Right ventricle myocardium inferior (tissue), 1 donor: Measurements from ENCODE around the gene SPINK1. TPM values are rescaled to one million over a fixed set of nuclear protein-coding genes. Genes with fewer than 3 reads are reported as not detected.

Source experiments
- ATAC-seq: fragments of 200-7000 bp; cut with Tn5 transposase; one replicate; pipeline ENCODE4 v1.9.1; 2020; ENCODE audit warnings: mild to moderate bottlenecking, moderate library complexity
- DNase-seq: peaks from one replicate; pipeline ENCODE4 v3.0.0; 2021; ENCODE audit errors: missing footprints
- intact Hi-C: fragments of 100-400 bp; cut with DNase I; formaldehyde crosslinking; loops from one replicate; pipeline ENCODE4 v1.11.0; 2022
- total RNA-seq: library from RNA; stranded (reverse); fragmentation: NEBNext Ultra II Directional; extraction: Animal tissue kit (Norgen Biotek cat#: 25700); gene quantifications from one replicate; pipeline ENCODE4 v1.2.1, GENCODE V29; 2021
- donor health status: DM: no; HTN: yes; CAD: no; lungs with severe emphysema.

SPINK1 gene
- total RNA-seq, 1 donor from 2014 or later: not detected

DNA sequence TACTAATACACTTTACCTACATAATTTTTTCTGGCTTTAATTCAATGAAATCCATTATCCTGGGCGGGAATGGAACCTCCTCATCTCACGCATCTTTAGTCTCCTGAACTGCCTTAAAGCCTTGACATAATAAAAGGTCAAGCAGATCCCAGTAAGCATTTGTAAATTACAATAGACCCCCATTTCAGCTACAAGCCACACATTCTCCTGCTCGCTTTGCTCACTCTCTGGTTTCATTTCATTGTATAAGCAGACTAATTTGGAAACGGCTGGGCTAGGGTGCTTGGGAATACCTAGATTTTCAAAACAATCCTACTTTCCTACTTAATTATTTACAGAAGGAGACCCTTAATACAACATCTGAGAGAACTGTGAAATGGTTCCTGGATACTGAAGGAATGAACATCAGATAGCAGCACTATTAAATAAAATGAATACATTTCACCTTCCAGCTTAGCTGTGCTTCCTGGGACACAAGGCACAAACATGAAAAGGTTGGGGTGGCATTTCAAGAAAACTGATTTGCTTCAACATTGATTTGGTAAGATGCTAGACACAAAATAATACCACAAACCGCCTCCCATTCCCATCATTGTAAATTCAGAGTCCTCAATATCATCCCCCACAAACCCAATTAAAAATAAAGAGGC lies 50.4 kb downstream of the SPINK1 start:
- no peak for DNase-seq
- intact Hi-C loops: no loop called here
- no peak for ATAC-seq

- ATAC-seq (no peak), DNase-seq (no peak)
- intact Hi-C loops: no loop called here
These were observed 51.8 kb downstream of the SPINK1 start for GRCh38 chr5:147779694-147780093.

- ATAC-seq (no peak), DNase-seq (no peak)
- intact Hi-C loops: no loop called here
These were observed 54.5 kb downstream of the SPINK1 start for GRCh38 chr5:147776989-147777388.

Other genes starting within 250 kb of the SPINK1 start
- 0.16 TPM for gene JAKMIP2, start 48.9 kb downstream of the SPINK1 start, total RNA-seq
- not detected for gene SCGB3A2, start 47.0 kb upstream of the SPINK1 start, total RNA-seq
- gene C5orf46, start 74.9 kb upstream of the SPINK1 start, total RNA-seq: 2.4 TPM
- gene SPINK5, start 232.3 kb upstream of the SPINK1 start, total RNA-seq: 1.1 TPM